Activated naive CD8-positive, alpha-beta T cell treated with anti-CD3 and anti-CD28 coated beads, Interleukin-2, amount 50 U/mL, for 16 hours (primary cell): ENCODE measurements around the gene APOE.
A peak's percentile ranks its signal among the peaks of the same experiment; 100 is the strongest.
"Not testable (repeated sequence)": the region's sequence is repeated elsewhere in the genome, so short reads cannot be mapped to it uniquely, and the experiment has no call there.

Experiments used
- DNase-seq: peaks from one replicate; pipeline ENCODE4 v3.0.0-alpha.2; 2020; ENCODE audit warnings: low read depth, low spot score

The APOE gene

GRCh38 chr19:44884566-44884965 lies 21.0 kb upstream of the APOE start:
- no peak for DNase-seq

GRCh38 chr19:44886141-44886540 lies 19.5 kb upstream of the APOE start:
- no peak for DNase-seq

- no peak for DNase-seq
Observed at GRCh38 chr19:44887648-44888047, 17.9 kb upstream of the APOE start.

DNA sequence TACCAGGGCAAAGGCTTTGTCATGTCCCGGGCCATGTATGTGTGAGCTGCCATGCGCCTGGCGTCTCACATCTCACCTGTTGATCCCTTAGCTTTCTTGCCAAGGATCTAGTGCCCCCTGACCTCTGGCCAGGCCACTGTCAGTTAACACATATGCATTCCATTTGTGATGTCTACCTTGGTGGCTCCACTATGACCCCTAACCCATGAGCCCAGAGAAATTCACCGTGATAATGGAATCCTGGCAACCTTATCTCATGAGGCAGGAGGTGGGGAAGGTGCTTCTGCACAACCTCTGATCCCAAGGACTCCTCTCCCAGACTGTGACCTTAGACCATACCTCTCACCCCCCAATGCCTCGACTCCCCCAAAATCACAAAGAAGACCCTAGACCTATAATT lies 17.3 kb upstream of the APOE start:
- DNase-seq = not testable (repeated sequence)

DNA sequence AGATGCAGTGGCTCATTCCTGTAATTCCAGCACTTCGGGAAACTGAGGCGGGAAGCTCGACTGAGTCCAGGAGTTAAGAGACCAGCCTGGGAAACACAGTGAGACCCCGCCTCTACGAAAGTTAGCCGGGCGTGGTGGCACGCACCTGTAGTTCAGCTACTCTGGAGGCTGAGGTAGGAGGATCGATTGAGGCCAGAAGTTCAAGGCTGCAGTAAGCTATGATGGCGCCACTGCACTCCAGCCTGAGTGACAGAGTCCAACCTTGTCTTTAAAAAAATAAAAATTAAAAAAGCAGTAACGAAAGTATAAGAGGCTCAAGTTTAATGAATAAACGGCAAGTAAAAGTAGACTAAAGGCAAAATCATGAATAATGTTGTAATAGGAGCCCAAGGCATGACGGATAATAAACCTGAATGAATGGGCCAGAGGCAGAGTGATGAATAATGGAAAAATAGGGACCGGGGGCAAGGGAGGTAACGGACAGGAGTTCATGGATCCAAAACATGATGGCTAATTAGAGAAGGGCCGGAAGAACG lies 15.7 kb upstream of the APOE start:
- no peak for DNase-seq

DNA sequence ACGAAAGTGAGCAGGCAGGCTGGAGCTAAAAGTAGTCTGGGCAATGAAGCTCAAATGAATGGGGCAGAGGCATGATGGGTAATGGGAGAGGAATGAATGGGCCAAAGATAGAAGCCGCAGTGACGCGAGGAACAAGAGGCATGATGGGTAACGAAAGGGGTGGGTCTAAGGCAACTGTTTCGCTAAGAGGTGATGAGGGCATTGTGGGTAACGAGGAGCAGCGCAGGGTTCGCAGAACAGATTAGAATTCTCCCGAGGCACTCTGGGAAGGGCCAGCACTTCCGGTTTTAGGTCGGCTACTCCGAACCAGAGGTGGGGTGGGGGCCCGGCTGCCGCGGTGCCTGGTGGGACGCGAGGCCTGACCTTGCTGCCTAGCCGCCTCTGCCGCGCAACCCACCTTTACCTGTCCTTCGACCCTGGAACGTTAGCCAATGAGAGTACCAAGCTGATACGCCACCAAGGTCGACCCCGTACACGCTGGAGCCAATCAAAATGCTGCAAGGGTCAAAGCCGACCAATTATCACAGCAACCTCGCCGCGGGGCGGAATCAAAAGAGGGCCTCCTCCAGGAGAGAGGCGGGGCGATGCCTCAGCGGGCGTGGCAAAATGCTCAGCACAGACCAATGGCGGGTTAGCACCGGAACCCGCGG lies 15.1 kb upstream of the APOE start:
- DNase-seq = peak; percentile 100

- no peak for DNase-seq
Observed at GRCh38 chr19:44891016-44891882, 14.3 kb upstream of the APOE start, which contains the start of gene TOMM40. TSS of gene TOMM40 (plus strand) at chr19:44891254. CDS start at chr19:44891416, 162 bp downstream.

DNA sequence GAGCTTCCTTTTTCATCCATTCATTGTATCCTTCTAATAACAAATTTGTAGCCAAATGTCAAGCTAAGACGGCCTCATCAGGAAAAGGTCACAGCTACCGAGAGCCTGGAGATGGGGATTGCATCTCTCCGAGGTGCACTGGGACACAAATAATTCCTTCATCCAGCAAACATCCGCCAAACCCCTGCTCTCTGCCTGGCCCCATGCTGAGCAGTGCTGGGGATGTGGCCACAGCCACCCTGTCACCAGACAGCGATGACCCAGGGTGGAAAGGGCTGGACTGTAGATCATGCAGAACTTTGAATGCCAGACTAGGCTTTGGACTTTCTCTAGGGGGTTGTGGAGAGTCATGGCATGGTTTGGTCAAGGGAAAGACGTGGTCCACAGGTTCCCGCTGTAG lies 12.7 kb upstream of the APOE start:
- no peak for DNase-seq

DNA sequence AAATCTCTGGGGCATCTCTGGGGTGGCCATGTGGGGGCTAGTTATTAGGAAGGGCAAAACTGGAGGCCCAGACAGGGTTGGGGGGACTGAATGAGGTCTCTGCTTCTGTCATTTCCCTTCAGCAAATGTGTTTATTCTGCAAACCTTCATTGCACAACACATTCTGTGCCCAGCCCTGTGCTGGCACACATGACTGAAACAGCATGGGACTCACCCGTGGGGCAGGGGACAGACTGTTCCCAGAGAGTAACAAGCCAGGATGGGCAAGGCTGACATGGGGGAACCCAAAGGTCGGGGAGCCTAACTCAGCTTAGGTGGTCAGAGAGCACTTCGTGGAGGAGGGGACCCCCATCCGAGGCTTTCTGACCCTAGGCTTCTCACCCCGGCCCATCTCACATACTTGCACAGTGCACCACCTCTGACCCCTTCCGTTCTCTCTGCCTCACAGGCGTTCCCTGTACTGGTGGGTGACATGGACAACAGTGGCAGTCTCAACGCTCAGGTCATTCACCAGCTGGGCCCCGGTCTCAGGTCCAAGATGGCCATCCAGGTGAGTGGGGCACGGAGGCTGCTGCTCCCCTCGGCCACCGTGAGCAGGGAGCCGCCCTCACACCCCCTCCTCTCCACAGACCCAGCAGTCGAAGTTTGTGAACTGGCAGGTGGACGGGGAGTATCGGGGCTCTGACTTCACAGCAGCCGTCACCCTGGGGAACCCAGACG lies 12.1 kb upstream of the APOE start:
- no peak for DNase-seq

DNA sequence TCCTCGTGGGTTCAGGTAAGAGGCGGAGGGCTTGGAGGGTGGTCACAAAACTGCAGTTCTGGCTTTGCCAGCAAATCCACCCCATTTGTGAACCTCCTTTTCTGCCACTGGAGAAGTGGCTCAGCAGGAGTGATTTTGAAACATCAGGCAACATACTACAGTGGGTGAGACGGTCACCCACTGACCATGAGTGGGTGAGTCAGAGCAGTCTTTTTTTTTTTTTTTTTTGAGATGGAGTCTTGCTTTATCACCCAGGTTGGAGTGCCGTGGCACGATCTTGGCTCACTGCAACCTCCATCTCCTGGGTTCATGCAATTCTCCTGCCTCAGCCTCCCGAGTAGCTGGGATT lies 11.6 kb upstream of the APOE start:
- DNase-seq = no peak

- no peak for DNase-seq
Observed at GRCh38 chr19:44894946-44895345, 10.7 kb upstream of the APOE start.

DNA sequence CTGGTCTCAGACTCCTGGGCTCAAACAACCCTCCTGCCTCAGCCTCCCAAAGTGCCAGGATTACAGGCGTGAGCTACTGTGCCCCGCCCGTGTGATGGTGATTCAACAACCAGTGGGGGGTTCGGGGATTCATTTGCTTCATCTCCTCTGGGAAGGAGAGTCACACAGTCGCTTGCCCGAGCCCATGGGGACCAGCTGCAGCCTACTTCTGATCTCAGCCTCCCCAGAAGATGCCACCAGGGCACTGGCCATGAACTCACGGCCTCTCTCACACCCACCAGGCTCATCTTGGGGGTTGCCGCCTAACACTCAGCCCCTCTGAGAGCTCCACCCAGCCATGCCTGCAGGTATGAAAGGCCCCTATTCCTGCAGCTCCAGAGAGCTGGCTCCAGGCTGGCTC lies 7.8 kb upstream of the APOE start:
- DNase-seq = no peak

- no peak for DNase-seq
Observed at GRCh38 chr19:44900328-44901244, 5.0 kb upstream of the APOE start.

GRCh38 chr19:44903216-44903601 lies 2.4 kb upstream of the APOE start:
- DNase-seq = no peak

GRCh38 chr19:44903602-44904425 lies 1.8 kb upstream of the APOE start:
- DNase-seq = peak; percentile 56

- DNase-seq = no peak
Observed at GRCh38 chr19:44904426-44904994, 1.1 kb upstream of the APOE start.

- DNase-seq = no peak
Observed at GRCh38 chr19:44907613-44908012, 2.0 kb downstream of the APOE start.

DNA sequence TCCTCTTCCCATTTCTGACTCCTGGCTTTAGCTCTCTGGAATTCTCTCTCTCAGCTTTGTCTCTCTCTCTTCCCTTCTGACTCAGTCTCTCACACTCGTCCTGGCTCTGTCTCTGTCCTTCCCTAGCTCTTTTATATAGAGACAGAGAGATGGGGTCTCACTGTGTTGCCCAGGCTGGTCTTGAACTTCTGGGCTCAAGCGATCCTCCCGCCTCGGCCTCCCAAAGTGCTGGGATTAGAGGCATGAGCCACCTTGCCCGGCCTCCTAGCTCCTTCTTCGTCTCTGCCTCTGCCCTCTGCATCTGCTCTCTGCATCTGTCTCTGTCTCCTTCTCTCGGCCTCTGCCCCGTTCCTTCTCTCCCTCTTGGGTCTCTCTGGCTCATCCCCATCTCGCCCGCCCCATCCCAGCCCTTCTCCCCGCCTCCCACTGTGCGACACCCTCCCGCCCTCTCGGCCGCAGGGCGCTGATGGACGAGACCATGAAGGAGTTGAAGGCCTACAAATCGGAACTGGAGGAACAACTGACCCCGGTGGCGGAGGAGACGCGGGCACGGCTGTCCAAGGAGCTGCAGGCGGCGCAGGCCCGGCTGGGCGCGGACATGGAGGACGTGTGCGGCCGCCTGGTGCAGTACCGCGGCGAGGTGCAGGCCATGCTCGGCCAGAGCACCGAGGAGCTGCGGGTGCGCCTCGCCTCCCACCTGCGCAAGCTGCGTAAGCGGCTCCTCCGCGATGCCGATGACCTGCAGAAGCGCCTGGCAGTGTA lies 2.7 kb downstream of the APOE start:
- no peak for DNase-seq

GRCh38 chr19:44908836-44909261 lies 3.3 kb downstream of the APOE start:
- no peak for DNase-seq
